Right lung (tissue), 5 donors: Measurements from ENCODE around the gene BARD1. TPM values are rescaled to one million over a fixed set of nuclear protein-coding genes. Genes with fewer than 3 reads are reported as not detected.

Experiments
- DNase-seq, 2 donors: peaks; one replicate each; pipeline ENCODE4 v3.0.0-alpha.2; 2013
- polyA plus RNA-seq, 5 donors: library from polyadenylated mRNA; unstranded; fragments of 120-200 nt; gene quantifications; one replicate each; pipeline versions ENCODE4 v1.2.1 to v1.2.3, GENCODE V29; 2013; ENCODE audit warnings: inconsistent platforms in 1 of 5, low replicate concordance in 1 of 5; ENCODE audit not compliant: insufficient read length in 5 of 5, insufficient read depth in 1 of 5

The BARD1 gene
- polyA plus RNA-seq, 5 donors = 7.4 to 17.2 (median 12.7) TPM

DNA sequence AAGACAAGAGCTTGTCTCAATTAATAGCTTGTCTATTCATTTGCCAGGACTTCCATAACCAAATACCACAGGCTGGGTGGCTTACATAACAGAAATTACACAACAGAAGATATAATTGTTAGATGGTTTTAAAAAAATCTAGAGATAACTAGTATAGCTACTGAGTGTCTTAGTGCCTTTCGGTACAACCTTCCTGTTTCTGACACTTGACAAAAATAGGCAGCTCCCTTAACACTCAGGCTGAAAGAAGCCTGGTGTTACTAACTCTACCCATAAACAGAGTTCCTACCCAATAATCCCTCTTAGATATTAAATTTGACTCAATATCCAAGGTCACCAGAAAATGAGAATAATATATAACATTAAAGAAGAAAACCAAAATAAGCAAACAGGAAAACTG is 129.7 kb downstream of the BARD1 start:
- no peak for DNase-seq

DNA sequence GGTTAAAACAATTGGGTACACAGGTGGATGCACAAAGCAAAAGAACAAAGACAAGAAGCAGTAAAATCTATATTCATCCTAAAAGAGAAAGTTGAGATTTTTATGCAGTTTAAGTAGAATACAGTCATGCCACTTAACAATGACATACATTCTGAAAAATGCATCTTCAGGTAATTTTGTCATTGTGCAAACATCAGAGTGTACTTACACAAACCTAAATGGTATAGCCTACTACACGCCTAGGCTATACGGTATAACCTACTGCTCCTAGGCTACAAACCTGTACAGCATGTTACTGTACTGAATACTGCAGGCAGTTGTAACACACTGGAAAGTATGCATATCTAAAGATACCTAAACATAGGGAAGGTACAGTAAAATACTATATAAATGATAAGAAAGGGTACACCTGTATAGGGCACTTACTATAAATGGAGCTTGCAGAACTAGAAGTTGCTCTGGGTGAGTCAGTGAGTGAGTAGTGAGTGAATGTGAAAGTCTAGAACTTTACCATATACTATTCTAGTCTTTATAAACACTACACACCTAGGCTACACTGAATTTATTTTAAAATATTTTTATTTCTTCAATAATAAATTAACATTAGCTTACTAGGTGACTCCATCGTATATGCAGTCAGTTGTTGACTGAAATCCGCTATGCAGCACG is 132.9 kb downstream of the BARD1 start:
- no peak for DNase-seq
